H1 (cell line): Measurements from ENCODE around the gene S100G.

ENCODE experiments used
- CTCF ChIP-seq, 3 experiments: IDR thresholded peaks; 1 replicate in 2 of 3; 2 replicates in 1 of 3; pipeline versions ENCODE4 v1.5.1 to v1.6.1; 2011; ENCODE audit warnings: low read length in 3 of 3, mild to moderate bottlenecking in 3 of 3, inconsistent platforms in 2 of 3, low read depth in 1 of 3, moderate library complexity in 1 of 3; ENCODE audit not compliant: insufficient read depth in 1 of 3; ENCODE audit errors: control extremely low read depth in 1 of 3
- EP300 ChIP-seq, 2 experiments: IDR thresholded peaks; 1 replicate in 1 of 2; 2 replicates in 1 of 2; pipeline ENCODE4 v1.6.1; 2011 to 2012; ENCODE audit warnings: low read depth in 2 of 2, low read length in 2 of 2, mild to moderate bottlenecking in 2 of 2, borderline replicate concordance in 1 of 2, inconsistent platforms in 1 of 2, moderate library complexity in 1 of 2
- GTF2F1 ChIP-seq: IDR thresholded peaks from 2 replicates; pipeline ENCODE4 v1.6.1; 2012; ENCODE audit warnings: low read depth, low read length, improper control_type of control experiment, borderline replicate concordance
- MAFK ChIP-seq: IDR thresholded peaks from 2 replicates; pipeline ENCODE4 v1.6.1; 2012; ENCODE audit warnings: low read depth, mild to moderate bottlenecking, improper control_type of control experiment, low read length
- POLR2AphosphoS5 ChIP-seq: IDR thresholded peaks from 2 replicates; pipeline ENCODE4 v1.6.1; 2011; ENCODE audit warnings: low read depth, low read length
- RNF2 ChIP-seq: fragments of 200-900, 300-1000 bp; sonication (generic); IDR thresholded peaks from 2 replicates; pipeline ENCODE4 v1.7.1; 2016; ENCODE audit warnings: borderline replicate concordance, low read depth, mild to moderate bottlenecking, antibody characterized with exemption, low read length; ENCODE audit not compliant: poor library complexity, severe bottlenecking; ENCODE audit errors: missing control alignments
- TBP ChIP-seq: IDR thresholded peaks from 2 replicates; pipeline ENCODE4 v1.6.1; 2011; ENCODE audit warnings: low read depth, low read length, improper control_type of control experiment

DNA sequence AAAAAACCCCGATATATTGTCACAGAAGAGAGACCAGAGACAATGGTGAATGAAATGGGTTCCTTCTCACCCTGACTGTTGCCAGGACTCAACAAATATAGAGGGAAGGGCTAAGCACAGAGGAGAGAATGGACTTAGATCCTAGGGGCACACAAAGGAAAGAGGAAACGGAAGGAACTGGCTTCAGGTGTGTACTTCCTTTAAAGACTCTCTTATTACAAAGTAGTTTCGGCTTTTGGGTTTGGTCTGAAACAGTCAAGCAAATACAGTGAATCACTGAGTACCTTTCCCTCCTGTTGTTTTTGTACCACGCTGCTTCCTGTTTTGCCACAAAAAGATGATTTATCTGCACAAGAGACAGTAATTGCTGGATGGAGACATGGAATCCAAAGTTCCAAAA, 46.1 kb upstream of the S100G start:
- TF ChIP-seq RNF2 (no peak), CTCF (IDR thresholded peaks at IDR 0.05; ENCODE audit: control extremely low read depth in 1 of 3, insufficient read depth in 1 of 3, low read depth in 1 of 3, low read length in 3 of 3) (no peak), GTF2F1 (no peak), TBP (no peak), POLR2AphosphoS5 (no peak), MAFK (no peak), EP300 (IDR thresholded peaks at IDR 0.05; ENCODE audit: borderline replicate concordance in 1 of 2, low read depth in 2 of 2, low read length in 2 of 2) (no peak)
